CD8-positive, alpha-beta memory T cell (primary cell): Measurements from ENCODE around the gene TBC1D17. TPM values are rescaled to one million over a fixed set of nuclear protein-coding genes. Genes with fewer than 3 reads are reported as not detected.
A peak's percentile ranks its signal among the peaks of the same experiment; 100 is the strongest.

ENCODE experiments used
- CTCF ChIA-PET: fragments of 350-600 bp; sonication (Branson Sonifier 250); formaldehyde crosslinking; loops from one replicate; lab custom pipeline; 2021; ENCODE audit warnings: antibody characterized with exemption; lab: Charles Lee
- POLR2A ChIA-PET: fragments of 350-600 bp; sonication (Branson Sonifier 250); formaldehyde crosslinking; loops from one replicate; lab custom pipeline; 2021; ENCODE audit warnings: antibody characterized with exemption; lab: Charles Lee
- DNase-seq, 5 donors: peaks; one replicate each; pipeline versions ENCODE4 v3.0.0 to v3.0.0-alpha.2; 2020 to 2022; ENCODE audit warnings: mixed read lengths in 1 of 5
- H3K27ac ChIP-seq: one replicate; pipeline ENCODE4 v1.7.0; 2013; ENCODE audit warnings: low read depth, mild to moderate bottlenecking, low read length, moderate library complexity
- H3K27me3 ChIP-seq: 2 replicates; pipeline ENCODE4 v1.7.0; 2013; ENCODE audit warnings: low read length, mild to moderate bottlenecking; ENCODE audit not compliant: insufficient read depth, poor library complexity, severe bottlenecking
- H3K36me3 ChIP-seq: 2 replicates; pipeline ENCODE4 v1.7.0; 2013; ENCODE audit warnings: mild to moderate bottlenecking, low read length, moderate library complexity; ENCODE audit not compliant: insufficient read depth
- H3K4me1 ChIP-seq: 2 replicates; pipeline ENCODE4 v1.7.0; 2013; ENCODE audit warnings: mild to moderate bottlenecking, low read length, moderate library complexity; ENCODE audit not compliant: insufficient read depth
- H3K4me3 ChIP-seq: 2 replicates; pipeline ENCODE4 v1.7.0; 2013; ENCODE audit warnings: mild to moderate bottlenecking, low read length
- H3K9me3 ChIP-seq: 2 replicates; pipeline ENCODE4 v1.7.0; 2013; ENCODE audit warnings: mild to moderate bottlenecking, low read length
- H3K27ac Mint-ChIP-seq, 8 donors: one replicate each; pipeline ENCODE4 v1.8.0; 2020 to 2021; ENCODE audit warnings: mixed read lengths in 8 of 8, mild to moderate bottlenecking in 6 of 8, inconsistent platforms in 3 of 8, moderate library complexity in 3 of 8
- H3K27me3 Mint-ChIP-seq, 2 donors: one replicate each; pipeline ENCODE4 v1.8.0; 2020 to 2021; ENCODE audit warnings: mixed read lengths in 2 of 2, mild to moderate bottlenecking in 1 of 2, moderate library complexity in 1 of 2
- H3K36me3 Mint-ChIP-seq, 3 donors: one replicate each; pipeline ENCODE4 v1.8.0; 2020 to 2021; ENCODE audit warnings: mixed read lengths in 3 of 3, inconsistent platforms in 1 of 3, mild to moderate bottlenecking in 1 of 3
- H3K4me1 Mint-ChIP-seq, 3 donors: one replicate each; pipeline ENCODE4 v1.8.0; 2020 to 2021; ENCODE audit warnings: mixed read lengths in 3 of 3, inconsistent platforms in 1 of 3, mild to moderate bottlenecking in 1 of 3
- H3K4me3 Mint-ChIP-seq, 7 donors: one replicate each; pipeline ENCODE4 v1.8.0; 2020 to 2021; ENCODE audit warnings: mixed read lengths in 7 of 7, mild to moderate bottlenecking in 6 of 7, moderate library complexity in 4 of 7, inconsistent platforms in 2 of 7
- H3K9me3 Mint-ChIP-seq, 5 donors: one replicate each; pipeline ENCODE4 v1.8.0; 2020 to 2022; ENCODE audit warnings: mixed read lengths in 5 of 5, mild to moderate bottlenecking in 3 of 5, moderate library complexity in 2 of 5, inconsistent platforms in 1 of 5
- polyA plus RNA-seq: library from polyadenylated mRNA; unstranded; fragments of 300-500 nt; fragmentation: Illumina TruSeq; gene quantifications from one replicate; pipeline ENCODE4 v1.2.3, GENCODE V29; 2021
- total RNA-seq, 2 experiments: library from RNA; stranded (reverse); gene quantifications; one replicate each; pipeline ENCODE4 v1.2.3, GENCODE V29; 2021

TBC1D17 gene
- total and polyA plus RNA-seq, 3 experiments from 2014 or later: 16.8 to 33.5 (median 31.7) TPM

DNA sequence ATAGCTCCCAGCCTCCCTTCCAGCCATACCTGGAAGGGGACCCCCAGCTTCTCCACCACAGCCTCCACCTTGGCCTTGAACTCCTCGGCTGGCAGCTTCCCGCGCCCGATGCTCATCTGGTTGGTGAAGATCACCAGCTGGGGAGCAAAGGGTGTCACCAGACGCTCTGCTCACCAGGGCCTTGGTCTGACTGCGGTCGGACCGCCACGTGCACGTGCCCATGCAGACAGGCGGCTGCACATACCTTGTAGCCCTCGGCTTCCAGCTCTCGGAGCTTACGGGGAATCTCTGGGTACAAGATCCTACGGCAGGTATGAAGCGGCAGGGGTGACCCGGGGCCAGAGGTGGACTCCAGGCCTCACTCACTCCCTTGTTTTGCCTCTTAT is 13.6 kb upstream of the TBC1D17 start:
- Mint-ChIP-seq H3K27ac (peak overlapping the region in 3 of 8 donors; percentile 38 to 80 (median 65)), H3K4me1 (peaks cover 14 to 33% (median 22%) of the 10 kb centered on the region in 3 donors), H3K4me3 (no peak overlapping the region), H3K36me3 (peaks cover 0 to 54% (median 5%) of the 10 kb centered on the region in 3 donors), H3K9me3 (peaks cover 0 to 3% (median 0%) of the 10 kb centered on the region in 5 donors), H3K27me3 (peaks cover 0 to 4% of the 10 kb centered on the region in 2 donors)
- Histone ChIP-seq H3K9me3 (no peaks in the 10 kb centered on the region), H3K27ac (no peak overlapping the region), H3K27me3 (no peaks in the 10 kb centered on the region), H3K4me1 (peaks cover 33% of the 10 kb centered on the region), H3K36me3 (peaks cover 11% of the 10 kb centered on the region), H3K4me3 (no peak overlapping the region)
- ChIA-PET CTCF (no interaction called here), POLR2A (interaction anchor here (1.1 to 1.3 kb wide), 2 partner anchors 11 to 13 kb away, joined by 5 to 9 read pairs; no protein-coding TSS in a partner anchor)
- DNase-seq: no peak

DNA sequence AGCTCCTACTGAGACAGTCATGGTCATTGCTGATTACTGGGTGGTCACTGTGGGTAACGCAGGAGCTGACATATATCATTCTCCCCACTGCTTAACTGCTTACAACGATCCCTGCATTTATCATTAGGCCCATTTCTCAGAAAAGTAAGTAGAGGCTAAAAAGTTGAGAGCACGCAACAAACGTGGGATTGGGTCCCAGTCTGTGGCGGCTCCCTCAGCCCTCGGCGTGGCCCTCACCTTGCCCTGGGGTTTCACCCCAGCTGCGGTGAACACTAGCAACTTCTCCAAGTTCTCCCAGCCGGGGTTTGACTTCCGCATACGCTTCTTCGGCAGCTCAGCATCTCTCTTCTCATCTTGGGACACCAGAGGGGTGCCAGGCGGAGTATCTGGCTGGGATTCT is 12.6 kb upstream of the TBC1D17 start:
- peaks cover 0 to 4% of the 10 kb centered on the region in 2 donors for H3K27me3 Mint-ChIP-seq
- peak overlapping the region in 1 of 7 donors; percentile 13 for H3K4me3 Mint-ChIP-seq
- peaks cover 11% of the 10 kb centered on the region for H3K36me3 ChIP-seq
- H3K4me3 ChIP-seq: no peak overlapping the region
- H3K4me1 Mint-ChIP-seq: peaks cover 14 to 33% (median 22%) of the 10 kb centered on the region in 3 donors
- H3K27ac Mint-ChIP-seq: peak overlapping the region in 2 of 8 donors; percentile 11 to 57
- POLR2A ChIA-PET: interaction anchor here (0.7 kb wide), 1 partner anchor 240 kb away, joined by 10 read pairs; no protein-coding TSS in a partner anchor
- peaks cover 0 to 50% (median 5%) of the 10 kb centered on the region in 3 donors for H3K36me3 Mint-ChIP-seq
- peak in 1 of 5 donors; percentile 49 for DNase-seq
- no peaks in the 10 kb centered on the region for H3K27me3 ChIP-seq
- H3K4me1 ChIP-seq: peaks cover 36% of the 10 kb centered on the region
- peaks cover 0 to 3% (median 0%) of the 10 kb centered on the region in 5 donors for H3K9me3 Mint-ChIP-seq
- H3K27ac ChIP-seq: no peak overlapping the region
- no peaks in the 10 kb centered on the region for H3K9me3 ChIP-seq
- CTCF ChIA-PET: interaction anchor here (1.0 to 1.6 kb wide), 2 partner anchors 15 to 17 kb away, joined by 3 to 5 read pairs; no protein-coding TSS in a partner anchor

DNA sequence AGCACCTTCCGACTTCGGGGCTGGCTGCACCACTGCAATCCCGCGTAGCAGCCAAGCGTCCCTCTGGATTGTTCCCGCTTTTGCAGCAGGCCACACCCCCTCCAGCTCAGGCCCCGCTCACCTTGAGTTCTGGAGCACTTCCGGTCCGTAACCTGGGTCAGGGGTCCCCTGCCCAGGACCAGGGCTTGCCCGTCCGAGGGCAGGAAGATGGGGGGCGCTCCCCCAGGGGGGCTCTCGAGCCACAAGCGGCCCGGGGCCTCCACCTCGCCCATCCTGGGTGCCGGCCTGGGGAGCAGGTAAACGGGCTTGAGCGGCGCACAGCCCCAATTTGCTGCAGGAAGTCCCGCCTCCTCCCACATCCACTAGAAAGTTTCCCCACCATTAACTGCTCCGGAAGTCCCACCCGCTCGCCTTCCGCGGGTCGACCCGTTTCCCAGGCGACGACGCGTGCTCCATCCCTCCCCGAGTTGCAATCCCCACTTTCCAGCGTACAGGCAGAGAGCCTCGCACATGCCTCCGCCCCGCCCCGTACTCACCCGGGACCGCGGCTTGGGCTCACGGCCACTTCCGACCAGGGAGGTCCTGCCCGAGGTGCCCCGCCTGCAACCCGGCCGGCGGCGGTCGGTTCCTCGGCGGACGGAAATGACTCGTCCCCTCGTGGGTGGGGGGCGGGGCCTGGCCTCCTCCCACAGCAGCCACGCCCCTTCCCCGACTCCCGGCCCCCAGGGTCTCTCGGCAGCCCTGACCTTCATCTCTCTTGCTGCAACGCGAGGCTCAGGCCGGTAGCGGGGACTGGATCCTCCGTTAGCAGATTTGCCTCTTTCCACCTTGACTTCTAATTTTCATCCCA is 10.3 kb upstream of the TBC1D17 start, which contains the start of gene PNKP:
Gene PNKP, minus strand, starts transcription at position 644 of the 850 bp plus-strand sequence. Its CDS starts 372 bp downstream, at position 272.
- peak; percentile 78 to 93 (median 90) for DNase-seq
- Mint-ChIP-seq H3K9me3 (peaks cover 0 to 3% (median 0%) of the 10 kb centered on the region in 5 donors), H3K27ac (peak within 1 kb of the TSS in 5 of 8 donors; percentile 88 to 100 (median 99)), H3K4me3 (peak within 1 kb of the TSS in 2 of 7 donors; percentile 94 to 97), H3K27me3 (peaks cover 0 to 4% of the 10 kb centered on the region in 2 donors), H3K36me3 (peaks cover 0 to 35% (median 5%) of the 10 kb centered on the region in 3 donors), H3K4me1 (peaks cover 27 to 38% (median 33%) of the 10 kb centered on the region in 3 donors)
- Histone ChIP-seq H3K4me1 (peaks cover 47% of the 10 kb centered on the region), H3K27me3 (no peaks in the 10 kb centered on the region), H3K4me3 (peak within 1 kb of the TSS; percentile 93), H3K27ac (peak within 1 kb of the TSS; percentile 94), H3K36me3 (peaks cover 11% of the 10 kb centered on the region), H3K9me3 (no peaks in the 10 kb centered on the region)
- ChIA-PET CTCF (interaction anchor here (0.8 to 1.1 kb wide), 2 partner anchors 10 to 17 kb away, joined by 3 to 5 read pairs; partner anchors contain the start of genes AKT1S1 and TBC1D17), POLR2A (interaction anchor here (0.6 to 3.2 kb wide), 7 partner anchors 10 to 145 kb away, joined by 3 to 33 read pairs (median 7); partner anchors contain the start of genes AKT1S1, PTOV1 and TBC1D17)

DNA sequence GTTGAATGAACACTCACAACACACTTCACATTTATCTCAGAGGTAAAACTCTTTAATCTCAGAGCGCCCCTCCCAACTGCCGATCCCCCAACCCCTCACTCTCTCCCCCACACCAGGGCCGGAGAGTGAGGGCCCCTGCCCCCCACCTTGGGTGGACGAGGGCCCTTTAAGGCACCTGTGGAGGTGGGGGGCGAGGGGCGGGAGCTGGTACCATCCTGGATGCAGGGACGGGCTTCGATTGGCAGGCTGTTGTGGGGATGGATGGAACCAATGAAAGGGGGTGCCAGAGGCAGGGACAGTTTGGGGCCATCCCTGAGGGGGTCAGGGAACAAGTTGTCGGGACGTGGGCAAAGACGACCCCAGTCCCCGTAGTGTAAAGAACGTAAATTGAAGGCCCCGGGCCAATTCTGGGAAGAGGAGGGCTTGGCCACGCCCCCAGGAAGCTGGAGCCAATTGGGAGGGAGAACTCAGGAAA is 8.5 kb upstream of the TBC1D17 start:
- Histone ChIP-seq H3K36me3 (peaks cover 7% of the 10 kb centered on the region), H3K4me1 (peaks cover 47% of the 10 kb centered on the region), H3K27me3 (no peaks in the 10 kb centered on the region), H3K4me3 (peak overlapping the region; percentile 73), H3K27ac (peak overlapping the region; percentile 71), H3K9me3 (no peaks in the 10 kb centered on the region)
- peak overlapping the region in 1 of 7 donors; percentile 97 for H3K4me3 Mint-ChIP-seq
- peaks cover 22 to 35% (median 30%) of the 10 kb centered on the region in 3 donors for H3K4me1 Mint-ChIP-seq
- ChIA-PET CTCF (interaction anchor here (0.6 to 1.8 kb wide), 5 partner anchors 21 to 396 kb away, joined by 3 to 6 read pairs (median 3); partner anchors contain the start of gene AP2A1), POLR2A (interaction anchor here (0.7 to 1.7 kb wide), 10 partner anchors 8 to 229 kb away, joined by 3 to 17 read pairs (median 4); partner anchors contain the start of genes AKT1S1, AP2A1, ATF5 and MED25)
- peaks cover 0 to 4% of the 10 kb centered on the region in 2 donors for H3K27me3 Mint-ChIP-seq
- H3K27ac Mint-ChIP-seq: peak overlapping the region in 1 of 8 donors; percentile 99
- peaks cover 0 to 27% (median 2%) of the 10 kb centered on the region in 3 donors for H3K36me3 Mint-ChIP-seq
- peaks cover 0 to 3% (median 0%) of the 10 kb centered on the region in 5 donors for H3K9me3 Mint-ChIP-seq
- DNase-seq: peak in 1 of 5 donors; percentile 23

DNA sequence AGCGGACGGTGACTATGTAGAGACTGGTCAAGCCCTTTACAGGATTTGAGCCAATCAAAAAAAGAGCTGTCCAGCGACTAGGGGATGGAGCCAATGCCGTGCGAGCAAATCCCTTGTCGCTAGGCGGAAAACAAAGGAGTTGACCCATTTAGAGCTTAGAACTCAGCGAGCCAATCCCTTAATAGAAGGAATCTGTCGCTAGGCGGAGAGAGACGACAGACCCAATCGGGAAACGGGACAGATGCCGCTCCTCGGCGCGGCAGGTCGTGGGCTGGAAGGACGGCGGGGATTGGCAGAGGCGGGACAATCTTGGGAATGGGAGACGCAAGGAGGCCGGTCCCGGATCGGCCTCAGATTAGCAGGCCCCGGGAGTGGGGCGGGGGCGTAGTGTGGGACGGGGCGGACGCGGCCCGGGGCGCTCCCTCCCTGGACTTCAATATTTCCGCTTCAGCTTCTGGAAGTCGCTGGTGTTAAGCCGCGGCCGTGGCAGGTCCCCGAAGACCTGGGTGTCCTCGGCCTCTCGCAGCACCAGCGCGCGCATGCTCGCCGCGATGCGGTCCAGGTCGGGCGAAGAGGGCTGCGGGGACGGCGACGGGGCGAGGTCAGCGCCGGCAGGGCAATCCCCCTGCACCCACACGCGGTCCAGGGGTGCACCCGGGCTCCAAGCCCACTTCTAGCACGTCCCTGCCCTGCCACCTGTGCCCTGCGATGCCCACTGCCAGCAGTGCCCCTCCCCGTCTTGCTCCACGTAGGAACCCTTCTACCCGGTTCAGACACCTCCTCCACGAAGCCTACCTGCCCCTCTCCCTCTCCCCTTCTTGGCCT is 7.8 kb upstream of the TBC1D17 start:
- ChIA-PET CTCF (interaction anchor here (0.6 to 1.8 kb wide), 5 partner anchors 21 to 397 kb away, joined by 3 to 6 read pairs (median 3); partner anchors contain the start of gene AP2A1), POLR2A (interaction anchor here (0.7 to 1.7 kb wide), 10 partner anchors 8 to 230 kb away, joined by 3 to 17 read pairs (median 4); partner anchors contain the start of genes AKT1S1, AP2A1, ATF5 and MED25)
- Histone ChIP-seq H3K4me1 (peaks cover 47% of the 10 kb centered on the region), H3K27ac (peak overlapping the region; percentile 71), H3K36me3 (peaks cover under 1% of the 10 kb centered on the region), H3K27me3 (no peaks in the 10 kb centered on the region), H3K9me3 (no peaks in the 10 kb centered on the region), H3K4me3 (peak overlapping the region; percentile 73)
- H3K27me3 Mint-ChIP-seq: peaks cover 0 to 4% of the 10 kb centered on the region in 2 donors
- H3K36me3 Mint-ChIP-seq: peaks cover 0 to 21% (median 2%) of the 10 kb centered on the region in 3 donors
- peaks cover 0 to 3% (median 0%) of the 10 kb centered on the region in 5 donors for H3K9me3 Mint-ChIP-seq
- peak; percentile 89 to 93 (median 92) for DNase-seq
- H3K4me3 Mint-ChIP-seq: peak overlapping the region in 2 of 7 donors; percentile 84 to 86
- peak overlapping the region in 7 of 8 donors; percentile 66 to 97 (median 89) for H3K27ac Mint-ChIP-seq
- H3K4me1 Mint-ChIP-seq: peaks cover 18 to 32% (median 29%) of the 10 kb centered on the region in 3 donors

DNA sequence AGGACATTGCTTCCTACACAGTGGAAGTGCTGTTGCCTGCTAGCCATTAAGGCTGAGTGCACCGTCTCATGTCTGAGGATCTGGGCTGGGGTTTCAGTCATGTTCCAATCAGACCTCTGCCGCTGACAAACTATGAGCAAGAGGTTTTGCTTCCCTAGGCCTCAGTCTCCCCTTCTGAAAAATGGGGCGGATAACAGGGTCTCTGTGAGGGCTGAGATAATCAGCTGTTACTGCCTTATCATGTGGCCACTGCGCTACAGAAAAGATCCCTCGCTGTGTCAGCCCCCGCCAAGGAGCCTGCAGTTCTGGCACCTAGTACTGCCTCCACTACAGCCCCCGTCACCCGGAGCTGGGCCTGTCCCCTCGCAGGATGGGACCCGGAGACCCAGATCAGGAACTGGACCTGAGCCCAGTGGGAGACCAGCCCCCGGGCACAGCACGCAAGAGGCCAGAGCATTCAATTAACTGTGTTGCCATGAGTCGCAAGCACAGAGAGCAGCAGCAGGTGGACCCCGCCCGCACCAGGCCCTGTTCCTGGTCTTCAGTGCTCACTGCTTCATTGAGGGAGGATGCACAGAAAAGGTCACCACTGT is 7.1 kb upstream of the TBC1D17 start:
- H3K27me3 Mint-ChIP-seq: peaks cover 0 to 4% of the 10 kb centered on the region in 2 donors
- peaks cover 0 to 17% (median 0%) of the 10 kb centered on the region in 3 donors for H3K36me3 Mint-ChIP-seq
- peaks cover 0 to 3% (median 0%) of the 10 kb centered on the region in 5 donors for H3K9me3 Mint-ChIP-seq
- CTCF ChIA-PET: interaction anchor here (1.8 kb wide), 1 partner anchor 20 kb away, joined by 6 read pairs; no protein-coding TSS in a partner anchor
- Histone ChIP-seq H3K36me3 (no peaks in the 10 kb centered on the region), H3K27me3 (no peaks in the 10 kb centered on the region), H3K4me3 (peak overlapping the region; percentile 73), H3K4me1 (peaks cover 44% of the 10 kb centered on the region), H3K9me3 (no peaks in the 10 kb centered on the region), H3K27ac (peak overlapping the region; percentile 71)
- DNase-seq: peak in 1 of 5 donors; percentile 49
- H3K4me3 Mint-ChIP-seq: peak overlapping the region in 2 of 7 donors; percentile 84 to 86
- peaks cover 21 to 36% (median 27%) of the 10 kb centered on the region in 3 donors for H3K4me1 Mint-ChIP-seq
- POLR2A ChIA-PET: interaction anchor here (0.6 to 1.1 kb wide), 2 partner anchors 11 to 191 kb away, joined by 3 to 4 read pairs; no protein-coding TSS in a partner anchor
- peak overlapping the region in 7 of 8 donors; percentile 66 to 97 (median 89) for H3K27ac Mint-ChIP-seq
